T-helper 17 cell (primary cell): ENCODE results near the gene TIAL1. TPM values are rescaled to one million over a fixed set of nuclear protein-coding genes. Genes with fewer than 3 reads are reported as not detected.
"Not testable (repeated sequence)": the region's sequence is repeated elsewhere in the genome, so short reads cannot be mapped to it uniquely, and the experiment has no call there.

Source experiments
- ATAC-seq: fragments of 150-1000 bp; cut with Tn5 transposase; 2 replicates; pipeline ENCODE4 v1.10.0; 2021; ENCODE audit warnings: mild to moderate bottlenecking, moderate library complexity
- DNase-seq, 3 donors: peaks; one replicate each; pipeline versions ENCODE4 v3.0.0 to v3.0.0-alpha.2; 2020 to 2021
- H3K9me3 ChIP-seq: one replicate; pipeline ENCODE4 v1.7.0; 2013; ENCODE audit warnings: low read length, mild to moderate bottlenecking; ENCODE audit not compliant: control insufficient read depth, poor library complexity, severe bottlenecking
- H3K27ac Mint-ChIP-seq: one replicate; pipeline ENCODE4 v1.8.0; 2022; ENCODE audit warnings: mild to moderate bottlenecking, moderate library complexity, mixed read lengths
- H3K27me3 Mint-ChIP-seq: one replicate; pipeline ENCODE4 v1.8.0; 2022; ENCODE audit warnings: mixed read lengths
- H3K36me3 Mint-ChIP-seq: one replicate; pipeline ENCODE4 v1.8.0; 2022; ENCODE audit warnings: low read depth, mixed read lengths
- H3K4me1 Mint-ChIP-seq: one replicate; pipeline ENCODE4 v1.8.0; 2022; ENCODE audit warnings: mild to moderate bottlenecking, mixed read lengths
- H3K4me3 Mint-ChIP-seq: one replicate; pipeline ENCODE4 v1.8.0; 2022; ENCODE audit warnings: mild to moderate bottlenecking, moderate library complexity, mixed read lengths
- total RNA-seq, 4 donors: library from RNA in 2 of 4; stranded (reverse) in 2 of 4; gene quantifications; one replicate each; pipeline ENCODE4 v1.2.3 and lab custom pipeline; 2022 to 2026

The TIAL1 gene
- total RNA-seq, 2 donors from 2014 or later: 169 to 172 TPM

- Mint-ChIP-seq H3K4me1 (peaks cover 11% of the 10 kb centered on the region), H3K27ac (no peak overlapping the region), H3K4me3 (no peak overlapping the region), H3K36me3 (no peaks in the 10 kb centered on the region), H3K27me3 (no peaks in the 10 kb centered on the region)
- DNase-seq: peak in 1 of 3 donors; percentile 14
- H3K9me3 ChIP-seq: no peaks in the 10 kb centered on the region
- peak; percentile 72 for ATAC-seq
Measured at GRCh38 chr10:119602241-119603095, 5.7 kb upstream of the TIAL1 start.

DNA sequence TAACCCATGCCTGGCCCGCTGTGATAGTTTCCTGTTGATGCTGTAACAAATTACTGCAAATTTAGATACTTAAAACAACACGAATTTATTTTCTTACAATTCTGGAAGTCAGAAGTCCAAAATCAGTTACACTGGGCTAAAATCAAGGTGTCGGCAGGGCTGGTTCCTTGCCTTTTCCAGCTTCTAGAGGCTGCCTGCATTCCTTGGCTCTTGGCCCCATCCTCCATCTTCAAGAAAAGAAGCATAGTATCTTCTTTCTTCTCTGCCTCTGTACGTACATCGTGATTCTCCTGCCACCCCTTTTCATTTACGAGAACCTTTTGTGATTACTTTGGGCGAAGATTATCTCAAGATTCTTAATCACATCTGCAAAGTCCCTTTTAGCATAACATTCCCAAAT is 1.6 kb upstream of the TIAL1 start:
- no peak overlapping the region for H3K27ac Mint-ChIP-seq
- peaks cover 6% of the 10 kb centered on the region for H3K36me3 Mint-ChIP-seq
- peak overlapping the region; percentile 37 for H3K4me3 Mint-ChIP-seq
- H3K27me3 Mint-ChIP-seq: no peaks in the 10 kb centered on the region
- DNase-seq (no peak), ATAC-seq (no peak)
- no peaks in the 10 kb centered on the region for H3K9me3 ChIP-seq
- H3K4me1 Mint-ChIP-seq: peaks cover 31% of the 10 kb centered on the region

- H3K27me3 Mint-ChIP-seq: no peaks in the 10 kb centered on the region
- H3K4me1 Mint-ChIP-seq: peaks cover 36% of the 10 kb centered on the region
- peaks cover 6% of the 10 kb centered on the region for H3K36me3 Mint-ChIP-seq
- H3K4me3 Mint-ChIP-seq: peak overlapping the region; percentile 99
- H3K27ac Mint-ChIP-seq: peak overlapping the region; percentile 98
- no peaks in the 10 kb centered on the region for H3K9me3 ChIP-seq
- ATAC-seq (no peak), DNase-seq (no peak)
Measured at GRCh38 chr10:119597405-119598186, 832 bp upstream of the TIAL1 start.

DNA sequence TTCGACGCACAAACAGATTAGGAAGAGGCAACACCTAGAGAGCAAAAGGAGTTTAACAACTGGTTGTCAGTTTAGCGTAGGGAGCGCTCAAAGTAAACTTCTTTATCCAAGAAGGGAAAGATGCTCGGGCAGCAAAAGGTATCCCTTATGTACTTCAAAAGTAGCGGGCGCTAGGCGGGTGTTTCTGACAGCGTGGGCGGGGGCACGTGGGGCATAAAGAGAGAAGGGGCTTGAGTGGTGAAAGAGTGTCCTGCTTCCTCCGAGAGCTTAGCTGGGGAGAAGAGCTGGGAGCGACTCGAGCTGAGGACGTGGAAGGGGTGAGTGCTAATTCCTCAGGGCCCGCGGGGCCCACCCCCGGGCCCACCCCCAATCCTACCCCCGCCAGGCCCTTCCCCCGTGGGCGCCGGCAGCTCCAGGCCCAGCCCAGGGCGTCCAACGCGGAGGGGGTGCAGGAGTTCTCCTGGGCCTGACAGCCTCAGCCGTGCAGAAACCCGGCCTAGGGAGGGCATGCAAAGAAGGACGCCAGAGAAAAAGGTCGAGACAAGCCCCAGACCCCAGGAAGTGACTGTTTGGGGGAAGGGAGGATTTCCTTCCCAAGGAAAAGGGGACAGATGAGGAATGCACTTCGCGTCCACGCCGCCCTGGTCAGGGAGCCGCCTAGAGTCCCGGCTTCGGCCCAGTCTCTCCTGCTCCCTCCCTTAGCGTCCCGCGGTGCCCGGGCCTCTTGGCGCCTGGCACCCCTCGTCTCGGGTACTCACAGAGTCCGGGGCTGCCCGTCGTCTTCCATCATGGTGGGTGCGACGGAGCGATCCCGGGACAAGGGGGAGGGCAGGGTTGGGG is 868 bp downstream of the TIAL1 start:
- Mint-ChIP-seq H3K36me3 (peaks cover 6% of the 10 kb centered on the region), H3K4me3 (peak overlapping the region; percentile 99), H3K4me1 (peaks cover 50% of the 10 kb centered on the region), H3K27ac (peak overlapping the region; percentile 98), H3K27me3 (no peaks in the 10 kb centered on the region)
- DNase-seq (peak; percentile 31 to 39 (median 38)), ATAC-seq (peak; percentile 29)
- H3K9me3 ChIP-seq: no peaks in the 10 kb centered on the region

DNA sequence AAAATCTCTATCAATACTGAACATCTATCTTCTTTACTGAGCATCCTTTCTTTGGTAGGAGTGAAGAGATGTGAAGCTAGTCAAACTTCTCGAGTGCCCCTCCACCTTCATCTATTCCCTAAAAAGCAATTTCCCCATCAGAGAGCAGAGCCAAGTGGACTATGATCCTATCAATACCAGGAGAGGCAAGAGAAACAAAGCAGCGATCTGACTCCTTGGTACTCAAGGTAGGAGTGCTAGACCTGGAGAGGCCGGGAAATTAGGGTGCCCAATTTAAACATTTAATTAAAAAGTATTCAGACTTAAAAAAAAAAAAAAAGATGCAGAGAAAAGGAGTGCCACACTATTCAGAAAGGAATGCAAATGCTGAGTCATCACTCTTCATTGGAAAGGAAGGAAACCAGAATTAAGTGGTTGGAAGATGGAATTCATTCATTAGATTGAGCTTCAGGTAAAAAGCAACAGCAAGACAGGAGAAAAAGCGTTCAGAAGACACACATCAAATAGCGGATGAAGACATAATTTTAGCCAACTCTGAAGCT is 1.6 kb downstream of the TIAL1 start:
- no peak for DNase-seq
- Mint-ChIP-seq H3K36me3 (peaks cover 6% of the 10 kb centered on the region), H3K4me3 (peak overlapping the region; percentile 99), H3K27ac (peak overlapping the region; percentile 98), H3K4me1 (peaks cover 50% of the 10 kb centered on the region), H3K27me3 (no peaks in the 10 kb centered on the region)
- H3K9me3 ChIP-seq: no peaks in the 10 kb centered on the region
- ATAC-seq: no peak

DNA sequence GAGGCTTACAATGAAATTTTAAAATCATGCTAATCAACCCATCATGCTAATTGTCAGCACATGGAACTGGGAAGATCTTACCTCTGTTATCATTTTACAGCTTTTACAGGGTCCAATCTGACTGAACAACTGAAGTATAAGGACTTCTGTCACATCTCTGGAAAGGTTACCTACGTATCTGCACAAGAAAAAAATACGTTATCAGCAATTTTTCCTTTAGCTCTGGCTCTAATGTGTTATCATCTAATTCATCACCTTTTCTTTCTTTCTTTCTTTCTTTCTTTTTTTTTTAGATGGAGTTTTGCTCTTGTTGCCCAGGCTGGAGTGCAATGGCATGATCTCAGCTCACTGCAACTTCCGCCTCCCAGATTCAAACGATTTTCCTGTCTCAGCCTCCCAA is 8.7 kb downstream of the TIAL1 start:
- no peak overlapping the region for H3K4me3 Mint-ChIP-seq
- no peak overlapping the region for H3K27ac Mint-ChIP-seq
- H3K36me3 Mint-ChIP-seq: no peaks in the 10 kb centered on the region
- H3K4me1 Mint-ChIP-seq: peaks cover 24% of the 10 kb centered on the region
- no peaks in the 10 kb centered on the region for H3K27me3 Mint-ChIP-seq
- no peak for ATAC-seq
- H3K9me3 ChIP-seq: no peaks in the 10 kb centered on the region
- DNase-seq: no peak

GRCh38 chr10:119578355-119578754 is 18.4 kb downstream of the TIAL1 start:
- no peak for ATAC-seq
- H3K9me3 ChIP-seq: no peaks in the 10 kb centered on the region
- H3K27me3 Mint-ChIP-seq: no peaks in the 10 kb centered on the region
- no peak overlapping the region for H3K4me3 Mint-ChIP-seq
- H3K4me1 Mint-ChIP-seq: peaks cover 10% of the 10 kb centered on the region
- no peak for DNase-seq
- H3K36me3 Mint-ChIP-seq: peaks cover 6% of the 10 kb centered on the region
- H3K27ac Mint-ChIP-seq: peak overlapping the region; percentile 57

GRCh38 chr10:119575991-119576390 is 20.8 kb downstream of the TIAL1 start:
- DNase-seq: no peak

GRCh38 chr10:119575506-119575905 is 21.3 kb downstream of the TIAL1 start:
- Mint-ChIP-seq H3K27me3 (no peaks in the 10 kb centered on the region), H3K36me3 (peaks cover 6% of the 10 kb centered on the region), H3K4me3 (no peak overlapping the region), H3K4me1 (peaks cover 10% of the 10 kb centered on the region), H3K27ac (peak overlapping the region; percentile 87)
- ATAC-seq: peak; percentile 88
- H3K9me3 ChIP-seq: no peaks in the 10 kb centered on the region
- no peak for DNase-seq

More at GRCh38 chr10:119575991-119576390, 20.8 kb downstream of the TIAL1 start:
- Mint-ChIP-seq H3K36me3 (peaks cover 6% of the 10 kb centered on the region), H3K4me3 (no peak overlapping the region), H3K27ac (peak overlapping the region; percentile 87), H3K27me3 (no peaks in the 10 kb centered on the region), H3K4me1 (peaks cover 10% of the 10 kb centered on the region)
- ATAC-seq: peak; percentile 81
- no peaks in the 10 kb centered on the region for H3K9me3 ChIP-seq

GRCh38 chr10:119567978-119568377 is 28.8 kb downstream of the TIAL1 start:
- Mint-ChIP-seq H3K36me3 (no peaks in the 10 kb centered on the region), H3K4me1 (no peaks in the 10 kb centered on the region), H3K4me3 (no peak overlapping the region), H3K27me3 (no peaks in the 10 kb centered on the region), H3K27ac (no peak overlapping the region)
- no peak for ATAC-seq
- H3K9me3 ChIP-seq: no peaks in the 10 kb centered on the region
- DNase-seq: no peak

GRCh38 chr10:119562097-119562496 is 34.7 kb downstream of the TIAL1 start:
- H3K27me3 Mint-ChIP-seq: no peaks in the 10 kb centered on the region
- ATAC-seq: no peak
- H3K9me3 ChIP-seq: no peaks in the 10 kb centered on the region
- H3K27ac Mint-ChIP-seq: no peak overlapping the region
- H3K4me3 Mint-ChIP-seq: no peak overlapping the region
- no peak for DNase-seq
- peaks cover 2% of the 10 kb centered on the region for H3K4me1 Mint-ChIP-seq
- H3K36me3 Mint-ChIP-seq: no peaks in the 10 kb centered on the region

DNA sequence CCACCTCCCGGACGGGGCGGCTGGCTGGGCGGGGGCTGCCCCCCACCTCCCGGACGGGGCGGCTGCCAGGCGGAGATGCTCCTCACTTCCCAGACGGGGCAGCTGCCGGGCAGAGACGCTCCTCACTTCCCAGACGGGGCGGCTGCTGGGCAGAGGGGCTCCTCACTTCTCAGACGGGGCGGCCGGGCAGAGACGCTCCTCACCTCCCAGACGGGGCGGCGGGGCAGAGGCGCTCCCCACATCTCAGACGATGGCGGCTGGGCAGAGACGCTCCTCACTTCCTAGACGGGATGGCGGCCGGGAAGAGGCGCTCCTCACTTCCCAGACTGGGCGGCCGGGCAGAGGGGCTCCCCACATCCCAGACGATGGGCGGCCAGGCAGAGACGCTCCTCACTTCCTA is 37.3 kb downstream of the TIAL1 start:
- H3K27ac Mint-ChIP-seq, H3K4me1 Mint-ChIP-seq, H3K4me3 Mint-ChIP-seq, H3K36me3 Mint-ChIP-seq, ATAC-seq, H3K27me3 Mint-ChIP-seq, H3K9me3 ChIP-seq, DNase-seq: not testable (repeated sequence)
